K562 treated with DMSO at 1 percent for 4 hours (cell line): ENCODE data around the gene ESRRB. TPM values are rescaled to one million over a fixed set of nuclear protein-coding genes. Genes with fewer than 3 reads are reported as not detected.

Experiments
- total RNA-seq: library from RNA; unstranded; fragments of 300-600 nt; gene quantifications from 2 replicates; pipeline ENCODE4 v1.2.3, GENCODE V29; 2022; ENCODE audit not compliant: insufficient read depth

Gene ESRRB
- total RNA-seq: 21.9 and 27.5 TPM in 2 replicates

GRCh38 chr14:76375947-76376404, at the start of gene ESRRB:
Gene ESRRB, plus strand, starts transcription at chr14:76376137. Its CDS starts 265 bp downstream, at chr14:76376402.

Other genes starting within 250 kb of the ESRRB start
- 7.6 and 10.1 TPM in 2 replicates for gene GPATCH2L, start 224.2 kb upstream of the ESRRB start, total RNA-seq